Effector CD4-positive, alpha-beta T cell (primary cell): Measurements from ENCODE around the gene BMP8B.
"Not testable (repeated sequence)": the region's sequence is repeated elsewhere in the genome, so short reads cannot be mapped to it uniquely, and the experiment has no call there.

Source experiments
- DNase-seq: peaks from one replicate; pipeline ENCODE4 v3.0.0-alpha.2; 2020

BMP8B gene

GRCh38 chr1:39777306-39777705 is 11.4 kb downstream of the BMP8B start:
- DNase-seq, result no peak

- DNase-seq, result no peak
These were observed 11.8 kb downstream of the BMP8B start for GRCh38 chr1:39776886-39777285.

- DNase-seq, result no peak
These were observed 12.3 kb downstream of the BMP8B start for GRCh38 chr1:39776400-39776713.

- not testable (repeated sequence) for DNase-seq
These were observed 12.8 kb downstream of the BMP8B start for GRCh38 chr1:39775676-39776399.

GRCh38 chr1:39775141-39775540 is 13.5 kb downstream of the BMP8B start:
- not testable (repeated sequence) for DNase-seq

GRCh38 chr1:39773369-39773979 is 15.2 kb downstream of the BMP8B start:
- not testable (repeated sequence) for DNase-seq

GRCh38 chr1:39771022-39771532 is 17.6 kb downstream of the BMP8B start, which contains the start of gene OXCT2:
Gene OXCT2 (minus strand): TSS chr1:39771348. CDS start chr1:39771255, 93 bp downstream.
- DNase-seq, result not testable (repeated sequence)

GRCh38 chr1:39770100-39771021 is 18.3 kb downstream of the BMP8B start:
- DNase-seq, result not testable (repeated sequence)

- not testable (repeated sequence) for DNase-seq
These were observed 19.2 kb downstream of the BMP8B start for GRCh38 chr1:39769502-39769901.

- not testable (repeated sequence) for DNase-seq
These were observed 22.2 kb downstream of the BMP8B start for GRCh38 chr1:39766466-39766865.

GRCh38 chr1:39764512-39764911 is 24.2 kb downstream of the BMP8B start:
- not testable (repeated sequence) for DNase-seq

- DNase-seq, result not testable (repeated sequence)
These were observed 24.9 kb downstream of the BMP8B start for GRCh38 chr1:39763619-39764374.

GRCh38 chr1:39762550-39763540 is 25.8 kb downstream of the BMP8B start:
- no peak for DNase-seq

GRCh38 chr1:39761557-39762260 is 27.0 kb downstream of the BMP8B start:
- no peak for DNase-seq

- DNase-seq, result no peak
These were observed 27.6 kb downstream of the BMP8B start for GRCh38 chr1:39761016-39761415.

- no peak for DNase-seq
These were observed 28.3 kb downstream of the BMP8B start for GRCh38 chr1:39760074-39761008.

GRCh38 chr1:39759436-39759726 is 29.3 kb downstream of the BMP8B start:
- DNase-seq, result no peak

GRCh38 chr1:39758556-39759435 is 29.9 kb downstream of the BMP8B start:
- no peak for DNase-seq
